ENCODE results near the gene ZNF714. TPM values are rescaled to one million over a fixed set of nuclear protein-coding genes. Genes with fewer than 3 reads are reported as not detected.

Gene ZNF714
- total RNA-seq, 1 donor from 2014 or later: 102 TPM

GRCh38 chr19:21126078-21126477, 44.1 kb downstream of the ZNF714 start:
- Histone ChIP-seq H3K27me3 (no peaks in the 10 kb centered on the region), H3K27ac (no peak overlapping the region), H3K4me1 (peaks cover 5% of the 10 kb centered on the region), H3F3A (ENCODE audit: low read depth) (peaks cover 14% of the 10 kb centered on the region), H3K4me2 (no peak overlapping the region), H3K79me2 (ENCODE audit: low read depth) (no peaks in the 10 kb centered on the region), H2AFZ (replicated peaks) (no peak overlapping the region), H3K9ac (no peak overlapping the region), H3K4me3 (no peak overlapping the region), H4K20me1 (ENCODE audit: low read depth) (no peaks in the 10 kb centered on the region), H3K9me3 (ENCODE audit: low read depth) (peaks cover 9% of the 10 kb centered on the region), H3K36me3 (peaks cover 6% of the 10 kb centered on the region)
- Mint-ChIP-seq H3K4me3 (no peak overlapping the region), H3K9me3 (peaks cover 18% of the 10 kb centered on the region), H3K27me3 (ENCODE audit: insufficient read depth, low read depth) (peaks cover 2% of the 10 kb centered on the region), H3K27ac (no peak overlapping the region), H3K4me1 (peaks cover 8% of the 10 kb centered on the region), H3K36me3 (peaks cover 31% of the 10 kb centered on the region)
- TF ChIP-seq EZH2phosphoT487 (IDR thresholded peaks at IDR 0.05): no peak
- TF ChIP-seq EZH2 (IDR thresholded peaks at IDR 0.05): no peak
- no peak for TF ChIP-seq CTCF (IDR thresholded peaks at IDR 0.05)
- no peak for DNase-seq (ENCODE audit: low spot score)

GRCh38 chr19:21127001-21127400, 45.0 kb downstream of the ZNF714 start:
- Mint-ChIP-seq H3K36me3 (peaks cover 24% of the 10 kb centered on the region), H3K4me3 (no peak overlapping the region), H3K27me3 (ENCODE audit: insufficient read depth, low read depth) (peaks cover 2% of the 10 kb centered on the region), H3K27ac (no peak overlapping the region), H3K9me3 (peaks cover 15% of the 10 kb centered on the region), H3K4me1 (peaks cover 8% of the 10 kb centered on the region)
- Histone ChIP-seq H3K4me2 (no peak overlapping the region), H4K20me1 (ENCODE audit: low read depth) (no peaks in the 10 kb centered on the region), H3K36me3 (peaks cover 1% of the 10 kb centered on the region), H3K27me3 (no peaks in the 10 kb centered on the region), H3K4me3 (no peak overlapping the region), H3K79me2 (ENCODE audit: low read depth) (no peaks in the 10 kb centered on the region), H3K4me1 (peaks cover 5% of the 10 kb centered on the region), H3K9me3 (ENCODE audit: low read depth) (peaks cover 9% of the 10 kb centered on the region), H3F3A (ENCODE audit: low read depth) (peaks cover 14% of the 10 kb centered on the region), H3K27ac (no peak overlapping the region), H2AFZ (replicated peaks) (no peak overlapping the region), H3K9ac (no peak overlapping the region)
- TF ChIP-seq CTCF (IDR thresholded peaks at IDR 0.05): no peak
- no peak for TF ChIP-seq EZH2phosphoT487 (IDR thresholded peaks at IDR 0.05)
- no peak for TF ChIP-seq EZH2 (IDR thresholded peaks at IDR 0.05)
- DNase-seq (ENCODE audit: low spot score): no peak

- Histone ChIP-seq H2AFZ (replicated peaks) (no peak overlapping the region), H3K27me3 (no peaks in the 10 kb centered on the region), H3K27ac (no peak overlapping the region), H3F3A (ENCODE audit: low read depth) (peaks cover 14% of the 10 kb centered on the region), H4K20me1 (ENCODE audit: low read depth) (no peaks in the 10 kb centered on the region), H3K36me3 (no peaks in the 10 kb centered on the region), H3K9ac (no peak overlapping the region), H3K4me3 (no peak overlapping the region), H3K9me3 (ENCODE audit: low read depth) (peaks cover 9% of the 10 kb centered on the region), H3K4me2 (no peak overlapping the region), H3K4me1 (peaks cover 5% of the 10 kb centered on the region), H3K79me2 (ENCODE audit: low read depth) (no peaks in the 10 kb centered on the region)
- Mint-ChIP-seq H3K4me3 (no peak overlapping the region), H3K4me1 (peaks cover 8% of the 10 kb centered on the region), H3K27me3 (ENCODE audit: insufficient read depth, low read depth) (peaks cover 2% of the 10 kb centered on the region), H3K36me3 (peaks cover 17% of the 10 kb centered on the region), H3K27ac (no peak overlapping the region), H3K9me3 (peaks cover 9% of the 10 kb centered on the region)
- TF ChIP-seq EZH2phosphoT487 (IDR thresholded peaks at IDR 0.05): no peak
- no peak for TF ChIP-seq EZH2 (IDR thresholded peaks at IDR 0.05)
- TF ChIP-seq CTCF (IDR thresholded peaks at IDR 0.05): no peak
- DNase-seq (ENCODE audit: low spot score): no peak
These were observed 45.9 kb downstream of the ZNF714 start for GRCh38 chr19:21127898-21128297.

Measured in neural progenitor cell (in vitro differentiated cells).